Renal cortex interstitium (tissue), 11 donors: ENCODE data around the gene CMTR2. TPM values are rescaled to one million over a fixed set of nuclear protein-coding genes. Genes with fewer than 3 reads are reported as not detected.
A peak's percentile ranks its signal among the peaks of the same experiment; 100 is the strongest.
"Not testable (repeated sequence)": the region's sequence is repeated elsewhere in the genome, so short reads cannot be mapped to it uniquely, and the experiment has no call there.

Source experiments
- DNase-seq, 11 donors: peaks; one replicate each; pipeline ENCODE4 v3.0.0-alpha.2; 2013; ENCODE audit warnings: low read depth in 9 of 11, low spot score in 4 of 11; ENCODE audit errors: extremely low read depth in 1 of 11
- polyA plus RNA-seq, 3 donors: library from polyadenylated mRNA; unstranded; fragments of 120-200 nt; gene quantifications; one replicate each; pipeline ENCODE4 v1.2.1, GENCODE V29; 2013; ENCODE audit not compliant: insufficient read length in 3 of 3

The CMTR2 gene
- polyA plus RNA-seq, 3 donors = 42.2 to 62.7 (median 51.0) TPM

- DNase-seq = not testable (repeated sequence)
Observed at GRCh38 chr16:71292095-71292494, 2.9 kb upstream of the CMTR2 start.

- peak in 1 of 11 donors; percentile 3 for DNase-seq
Observed at GRCh38 chr16:71289732-71290062, 495 bp upstream of the CMTR2 start.

GRCh38 chr16:71288570-71288889, 672 bp downstream of the CMTR2 start:
- DNase-seq = no peak

- DNase-seq = no peak
Observed at GRCh38 chr16:71287911-71288310, 1.3 kb downstream of the CMTR2 start.

- no peak for DNase-seq
Observed at GRCh38 chr16:71287454-71287853, 1.7 kb downstream of the CMTR2 start.

GRCh38 chr16:71283612-71284011, 5.6 kb downstream of the CMTR2 start:
- no peak for DNase-seq

- no peak for DNase-seq
Observed at GRCh38 chr16:71282943-71283342, 6.3 kb downstream of the CMTR2 start.

GRCh38 chr16:71276589-71277334, 12.4 kb downstream of the CMTR2 start:
- no peak for DNase-seq

- no peak for DNase-seq
Observed at GRCh38 chr16:71273384-71273783, 15.8 kb downstream of the CMTR2 start.

- DNase-seq = no peak
Observed at GRCh38 chr16:71264299-71264698, 24.9 kb downstream of the CMTR2 start.

GRCh38 chr16:71263582-71263981, 25.6 kb downstream of the CMTR2 start:
- no peak for DNase-seq

- no peak for DNase-seq
Observed at GRCh38 chr16:71262391-71262790, 26.8 kb downstream of the CMTR2 start.

GRCh38 chr16:71260995-71261394, 28.2 kb downstream of the CMTR2 start:
- DNase-seq = no peak

- no peak for DNase-seq
Observed at GRCh38 chr16:71259086-71259485, 30.1 kb downstream of the CMTR2 start.

GRCh38 chr16:71258372-71258771, 30.8 kb downstream of the CMTR2 start:
- no peak for DNase-seq

- no peak for DNase-seq
Observed at GRCh38 chr16:71257768-71258167, 31.4 kb downstream of the CMTR2 start.

GRCh38 chr16:71255721-71256120, 33.5 kb downstream of the CMTR2 start:
- DNase-seq = no peak

- DNase-seq = no peak
Observed at GRCh38 chr16:71254832-71255525, 34.2 kb downstream of the CMTR2 start.

GRCh38 chr16:71250461-71251235, 38.6 kb downstream of the CMTR2 start:
- no peak for DNase-seq

GRCh38 chr16:71249399-71249798, 39.8 kb downstream of the CMTR2 start:
- no peak for DNase-seq
